Panc1 (cell line): ENCODE measurements around the gene THAP9.

Source experiments
- POLR2AphosphoS5 ChIP-seq: IDR thresholded peaks from 2 replicates; pipeline ENCODE4 v1.6.1; 2012; ENCODE audit warnings: mild to moderate bottlenecking, low read depth, low read length, moderate library complexity
- TF ChIP-seq, protein P1 (sequence below), 2 experiments: IDR thresholded peaks; 2 replicates each; pipeline ENCODE4 v1.6.1; 2011 to 2012; ENCODE audit warnings: low read depth in 2 of 2, control low read depth in 1 of 2, low read length in 1 of 2, mild to moderate bottlenecking in 1 of 2, moderate library complexity in 1 of 2; ENCODE audit not compliant: insufficient read depth in 1 of 2

DNA sequence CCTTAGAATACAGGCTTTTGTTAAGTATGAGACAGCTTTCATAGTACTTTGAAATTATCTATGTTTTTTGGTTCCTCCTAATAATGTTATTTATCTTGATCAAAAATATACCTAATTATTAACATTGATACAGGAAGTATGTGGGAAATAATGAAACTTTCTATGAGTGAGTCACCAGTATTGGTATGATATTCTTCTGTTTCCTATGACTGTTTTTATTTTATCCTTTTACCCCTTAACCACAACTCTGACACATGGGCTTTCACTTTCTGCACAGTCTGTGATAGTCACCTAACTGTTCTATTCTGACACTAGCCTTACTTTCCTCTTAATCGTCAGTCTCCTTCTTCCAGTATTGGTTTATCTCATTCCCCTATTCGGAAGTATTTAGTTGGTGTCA, 4.7 kb downstream of the THAP9 start:
- no peak for TF ChIP-seq POLR2AphosphoS5
- TF ChIP-seq, protein P1, sequence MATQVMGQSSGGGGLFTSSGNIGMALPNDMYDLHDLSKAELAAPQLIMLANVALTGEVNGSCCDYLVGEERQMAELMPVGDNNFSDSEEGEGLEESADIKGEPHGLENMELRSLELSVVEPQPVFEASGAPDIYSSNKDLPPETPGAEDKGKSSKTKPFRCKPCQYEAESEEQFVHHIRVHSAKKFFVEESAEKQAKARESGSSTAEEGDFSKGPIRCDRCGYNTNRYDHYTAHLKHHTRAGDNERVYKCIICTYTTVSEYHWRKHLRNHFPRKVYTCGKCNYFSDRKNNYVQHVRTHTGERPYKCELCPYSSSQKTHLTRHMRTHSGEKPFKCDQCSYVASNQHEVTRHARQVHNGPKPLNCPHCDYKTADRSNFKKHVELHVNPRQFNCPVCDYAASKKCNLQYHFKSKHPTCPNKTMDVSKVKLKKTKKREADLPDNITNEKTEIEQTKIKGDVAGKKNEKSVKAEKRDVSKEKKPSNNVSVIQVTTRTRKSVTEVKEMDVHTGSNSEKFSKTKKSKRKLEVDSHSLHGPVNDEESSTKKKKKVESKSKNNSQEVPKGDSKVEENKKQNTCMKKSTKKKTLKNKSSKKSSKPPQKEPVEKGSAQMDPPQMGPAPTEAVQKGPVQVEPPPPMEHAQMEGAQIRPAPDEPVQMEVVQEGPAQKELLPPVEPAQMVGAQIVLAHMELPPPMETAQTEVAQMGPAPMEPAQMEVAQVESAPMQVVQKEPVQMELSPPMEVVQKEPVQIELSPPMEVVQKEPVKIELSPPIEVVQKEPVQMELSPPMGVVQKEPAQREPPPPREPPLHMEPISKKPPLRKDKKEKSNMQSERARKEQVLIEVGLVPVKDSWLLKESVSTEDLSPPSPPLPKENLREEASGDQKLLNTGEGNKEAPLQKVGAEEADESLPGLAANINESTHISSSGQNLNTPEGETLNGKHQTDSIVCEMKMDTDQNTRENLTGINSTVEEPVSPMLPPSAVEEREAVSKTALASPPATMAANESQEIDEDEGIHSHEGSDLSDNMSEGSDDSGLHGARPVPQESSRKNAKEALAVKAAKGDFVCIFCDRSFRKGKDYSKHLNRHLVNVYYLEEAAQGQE (IDR thresholded peaks at IDR 0.05; ENCODE audit: insufficient read depth in 1 of 2, low read depth in 2 of 2, low read length in 1 of 2): no peak
